H9 (cell line): ENCODE data around the gene TMC6. TPM values are rescaled to one million over a fixed set of nuclear protein-coding genes. Genes with fewer than 3 reads are reported as not detected.

ENCODE experiments used
- DNase-seq: peaks from one replicate; pipeline ENCODE4 v3.0.0-alpha.2; 2017
- H2AFZ ChIP-seq: one replicate; pipeline ENCODE4 v1.6.1; 2013; ENCODE audit warnings: mild to moderate bottlenecking, low read length, control low read depth, moderate library complexity
- H2AK5ac ChIP-seq: 2 replicates; pipeline ENCODE4 v1.6.1; 2013; ENCODE audit warnings: low read length, control low read depth, mixed read lengths; ENCODE audit not compliant: insufficient read length
- H2BK120ac ChIP-seq: one replicate; pipeline ENCODE4 v1.6.1; 2013; ENCODE audit warnings: low read depth, mild to moderate bottlenecking, low read length, control low read depth, inconsistent platforms; ENCODE audit not compliant: poor library complexity, severe bottlenecking
- H2BK12ac ChIP-seq: 2 replicates; pipeline ENCODE4 v1.6.1; 2013; ENCODE audit warnings: low read length, control low read depth, mixed read lengths, low read depth; ENCODE audit not compliant: insufficient read length
- H2BK15ac ChIP-seq: 2 replicates; pipeline ENCODE4 v1.6.1; 2013; ENCODE audit warnings: low read depth, low read length, control low read depth
- H2BK20ac ChIP-seq: one replicate; pipeline ENCODE4 v1.6.1; 2013; ENCODE audit warnings: low read depth, mild to moderate bottlenecking, low read length, control low read depth, inconsistent platforms; ENCODE audit not compliant: poor library complexity, severe bottlenecking
- H2BK5ac ChIP-seq: 2 replicates; pipeline ENCODE4 v1.6.1; 2013; ENCODE audit warnings: low read length, control low read depth, mixed read lengths; ENCODE audit not compliant: insufficient read length
- H3K14ac ChIP-seq: 2 replicates; pipeline ENCODE4 v1.6.1; 2013; ENCODE audit warnings: low read length, control low read depth; ENCODE audit not compliant: insufficient read depth
- H3K18ac ChIP-seq: 2 replicates; pipeline ENCODE4 v1.6.1; 2013; ENCODE audit warnings: low read depth, mild to moderate bottlenecking, mixed read lengths, low read length, control low read depth; ENCODE audit not compliant: insufficient read length
- H3K23ac ChIP-seq: 2 replicates; pipeline ENCODE4 v1.6.1; 2013; ENCODE audit warnings: low read length, control low read depth, mixed read lengths, low read depth; ENCODE audit not compliant: insufficient read length
- H3K23me2 ChIP-seq: 2 replicates; pipeline ENCODE4 v1.6.1; 2013; ENCODE audit warnings: low read depth, mild to moderate bottlenecking, mixed read lengths, low read length, control low read depth; ENCODE audit not compliant: insufficient read length, poor library complexity, severe bottlenecking
- H3K27ac ChIP-seq: 2 replicates; pipeline ENCODE4 v1.5.1; 2013; ENCODE audit warnings: low read length, control low read depth, mixed read lengths, low read depth; ENCODE audit not compliant: insufficient read length
- H3K27me3 ChIP-seq: 2 replicates; pipeline ENCODE4 v1.6.1; 2013; ENCODE audit warnings: low read length, control low read depth, inconsistent platforms; ENCODE audit not compliant: insufficient read depth
- H3K4ac ChIP-seq: 2 replicates; pipeline ENCODE4 v1.6.1; 2013; ENCODE audit warnings: low read depth, mild to moderate bottlenecking, control low read depth, inconsistent platforms, low read length, moderate library complexity
- H3K4me1 ChIP-seq: 2 replicates; pipeline ENCODE4 v1.6.1; 2013; ENCODE audit warnings: low read length, control low read depth, inconsistent platforms; ENCODE audit not compliant: insufficient read depth
- H3K4me2 ChIP-seq: 2 replicates; pipeline ENCODE4 v1.6.1; 2013; ENCODE audit warnings: low read length, control low read depth, mixed read lengths; ENCODE audit not compliant: insufficient read length, insufficient read depth
- H3K56ac ChIP-seq: 2 replicates; pipeline ENCODE4 v1.6.1; 2013; ENCODE audit warnings: low read depth, mild to moderate bottlenecking, mixed read lengths, low read length, control low read depth; ENCODE audit not compliant: insufficient read length
- H3K79me1 ChIP-seq: 2 replicates; pipeline ENCODE4 v1.6.1; 2013; ENCODE audit warnings: low read depth, mild to moderate bottlenecking, moderate library complexity, low read length, control low read depth, inconsistent platforms; ENCODE audit not compliant: insufficient read depth, poor library complexity, severe bottlenecking
- H3K79me2 ChIP-seq: 2 replicates; pipeline ENCODE4 v1.6.1; 2013; ENCODE audit warnings: low read length, control low read depth, inconsistent platforms; ENCODE audit not compliant: insufficient read depth
- H3K9ac ChIP-seq: 2 replicates; pipeline ENCODE4 v1.6.1; 2013; ENCODE audit warnings: low read length, control low read depth, mixed read lengths; ENCODE audit not compliant: insufficient read length; ENCODE audit errors: extremely low read depth
- H3K9me3 ChIP-seq: one replicate; pipeline ENCODE4 v1.6.1; 2013; ENCODE audit warnings: low read depth, low read length, inconsistent platforms; ENCODE audit not compliant: control insufficient read depth
- H3T11ph ChIP-seq: one replicate; pipeline ENCODE4 v1.6.1; 2013; ENCODE audit warnings: mild to moderate bottlenecking, low read length, control low read depth, inconsistent platforms
- H4K20me1 ChIP-seq: one replicate; pipeline ENCODE4 v1.6.1; 2013; ENCODE audit not compliant: control insufficient read depth, insufficient read length, insufficient read depth
- H4K5ac ChIP-seq: 2 replicates; pipeline ENCODE4 v1.6.1; 2013; ENCODE audit warnings: low read depth, mild to moderate bottlenecking, mixed read lengths, low read length, control low read depth; ENCODE audit not compliant: insufficient read length
- H4K8ac ChIP-seq: replicated peaks from 2 replicates; pipeline ENCODE4 v1.6.1; 2013; ENCODE audit warnings: low read length, control low read depth, mixed read lengths, low read depth; ENCODE audit not compliant: insufficient read length
- H4K91ac ChIP-seq: 2 replicates; pipeline ENCODE4 v1.6.1; 2013; ENCODE audit warnings: low read depth, mild to moderate bottlenecking, moderate library complexity, mixed read lengths, low read length, control low read depth; ENCODE audit not compliant: insufficient read length
- H3K27ac Mint-ChIP-seq, 3 experiments: 2 replicates in 2 of 3; 3 replicates in 1 of 3; pipeline ENCODE4 v1.8.0; 2020 to 2021; ENCODE audit warnings: mixed read lengths in 3 of 3, mild to moderate bottlenecking in 1 of 3, moderate library complexity in 1 of 3
- H3K27me3 Mint-ChIP-seq: 2 replicates; pipeline ENCODE4 v1.8.0; 2021; ENCODE audit warnings: low read depth, mild to moderate bottlenecking, moderate library complexity, mixed read lengths
- H3K36me3 Mint-ChIP-seq, 3 experiments: 2 replicates in 2 of 3; 3 replicates in 1 of 3; pipeline ENCODE4 v1.8.0; 2020 to 2021; ENCODE audit warnings: low read depth in 3 of 3, mixed read lengths in 3 of 3; ENCODE audit not compliant: insufficient read depth in 1 of 3
- H3K4me1 Mint-ChIP-seq, 2 experiments: 2 replicates each; pipeline ENCODE4 v1.8.0; 2020; ENCODE audit warnings: mixed read lengths in 2 of 2
- H3K4me3 Mint-ChIP-seq, 2 experiments: 2 replicates in 1 of 2; 3 replicates in 1 of 2; pipeline ENCODE4 v1.8.0; 2020 to 2021; ENCODE audit warnings: mild to moderate bottlenecking in 2 of 2, mixed read lengths in 2 of 2, moderate library complexity in 1 of 2
- H3K9me3 Mint-ChIP-seq, 2 experiments: 2 replicates in 1 of 2; 3 replicates in 1 of 2; pipeline ENCODE4 v1.8.0; 2020; ENCODE audit warnings: mild to moderate bottlenecking in 2 of 2, mixed read lengths in 2 of 2, moderate library complexity in 1 of 2
- CTCF ChIP-seq: fragments of 200-600 bp; sonication (generic); conservative IDR thresholded peaks from 3 replicates; pipeline ENCODE4 v1.8.0; 2021; ENCODE audit warnings: antibody characterized with exemption, mild to moderate bottlenecking
- WGBS: extraction: QIAGEN DNeasy Blood & Tissue Kit; methylation state at CpG from one replicate; pipeline ENCODE4 v1.1.7; 2013; ENCODE audit warnings: missing lambda C conversion rate, low lambda C conversion rate, mixed read lengths; ENCODE audit not compliant: insufficient read length; ENCODE audit errors: extremely low coverage; 5-methylcytosine and 5-hydroxymethylcytosine counted together
- total RNA-seq: library from RNA; stranded (reverse); gene quantifications from 2 replicates; pipeline ENCODE4 v1.2.1, GENCODE V29; 2021

TMC6 gene
- total RNA-seq, 1 experiment from 2014 or later = 86.8 TPM

GRCh38 chr17:78174870-78175642, 46.5 kb upstream of the TMC6 start:
- no peaks in the 10 kb centered on the region for H3K27me3 ChIP-seq
- H3K4me1 Mint-ChIP-seq = peaks cover 26 to 46% of the 10 kb centered on the region in 2 experiments
- H3K27ac Mint-ChIP-seq = peak overlapping the region; percentile 58 to 79 (median 79); a peak in 5 of 7 replicates
- H3K4ac ChIP-seq = no peak overlapping the region
- H4K91ac ChIP-seq = no peak overlapping the region
- no peak overlapping the region for H3K9ac ChIP-seq
- H3K56ac ChIP-seq = no peak overlapping the region
- no peak overlapping the region for H3K27ac ChIP-seq
- WGBS = no CpG with 5 or more reads among the region's 28 CpGs
- H2BK120ac ChIP-seq = no peak overlapping the region
- no peak overlapping the region; the same call in 1 of the 2 replicates for H3K14ac ChIP-seq
- no peaks in the 10 kb centered on the region for H3K79me2 ChIP-seq
- no peak overlapping the region for H2AFZ ChIP-seq
- H2BK15ac ChIP-seq = no peak overlapping the region
- DNase-seq = peak; percentile 84
- H2BK12ac ChIP-seq = no peak overlapping the region
- H3K23ac ChIP-seq = no peak overlapping the region
- no peaks in the 10 kb centered on the region for H3K9me3 ChIP-seq
- no peak overlapping the region for H3K18ac ChIP-seq
- no peak overlapping the region for H4K8ac ChIP-seq
- peaks cover 37 to 72% (median 59%) of the 10 kb centered on the region in 3 experiments for H3K36me3 Mint-ChIP-seq
- TF ChIP-seq CTCF = peak; percentile 63
- H3K23me2 ChIP-seq = no peaks in the 10 kb centered on the region
- no peaks in the 10 kb centered on the region; the same call in 1 of the 2 replicates for H3K27me3 Mint-ChIP-seq
- H3K9me3 Mint-ChIP-seq = no peaks in the 10 kb centered on the region; a peak in 1 of 5 replicates
- no peak overlapping the region for H4K5ac ChIP-seq
- no peaks in the 10 kb centered on the region; the same call in 1 of the 2 replicates for H3K4me1 ChIP-seq
- no peak overlapping the region for H2BK20ac ChIP-seq
- H3K4me3 Mint-ChIP-seq = peak overlapping the region in 1 of 2 experiments; percentile 56; a peak in 1 of 5 replicates
- H2AK5ac ChIP-seq = no peak overlapping the region
- H3T11ph ChIP-seq = no peak overlapping the region
- no peaks in the 10 kb centered on the region for H3K79me1 ChIP-seq
- H2BK5ac ChIP-seq = no peak overlapping the region
- H3K4me2 ChIP-seq = no peak overlapping the region
- H4K20me1 ChIP-seq = no peaks in the 10 kb centered on the region
